Activated naive CD4-positive, alpha-beta T cell treated with anti-CD3 and anti-CD28 coated beads for 36 hours (primary cell): Measurements from ENCODE around the gene PARVB. TPM values are rescaled to one million over a fixed set of nuclear protein-coding genes. Genes with fewer than 3 reads are reported as not detected.

Experiments used
- CTCF ChIA-PET: fragments of 350-600 bp; sonication (Branson Sonifier 250); formaldehyde crosslinking; loops from one replicate; lab custom pipeline; 2021; ENCODE audit warnings: antibody characterized with exemption; lab: Charles Lee
- DNase-seq: peaks from one replicate; pipeline ENCODE4 v3.0.0-alpha.2; 2020
- H3K27ac Mint-ChIP-seq: one replicate; pipeline ENCODE4 v1.8.0; 2021; ENCODE audit warnings: mild to moderate bottlenecking, mixed read lengths
- H3K27me3 Mint-ChIP-seq: one replicate; pipeline ENCODE4 v1.8.0; 2021; ENCODE audit warnings: low read depth, mixed read lengths
- H3K36me3 Mint-ChIP-seq: one replicate; pipeline ENCODE4 v1.8.0; 2021; ENCODE audit warnings: low read depth, mixed read lengths
- H3K4me1 Mint-ChIP-seq: one replicate; pipeline ENCODE4 v1.8.0; 2021; ENCODE audit warnings: low read depth, mixed read lengths
- H3K4me3 Mint-ChIP-seq: one replicate; pipeline ENCODE4 v1.8.0; 2021; ENCODE audit warnings: mild to moderate bottlenecking, moderate library complexity, mixed read lengths
- H3K9me3 Mint-ChIP-seq: one replicate; pipeline ENCODE4 v1.8.0; 2021; ENCODE audit warnings: mixed read lengths
- intact Hi-C: fragments of 100-400 bp; cut with micrococcal nuclease; formaldehyde crosslinking; loops from one replicate; pipeline ENCODE4 v1.15.1; 2023
- total RNA-seq, 2 experiments: library from RNA; stranded (reverse); gene quantifications; one replicate each; pipeline ENCODE4 v1.2.3, GENCODE V29; 2021

Gene PARVB
- total RNA-seq = 10 to 100 TPM; 37.2 to 37.6 TPM

GRCh38 chr22:44024288-44024921 is at the start of gene PARVB:
PARVB (plus strand) TSS chr22:44024302; CDS start chr22:44024340, 38 bp downstream.
- Mint-ChIP-seq H3K4me1 (peaks cover 27% of the 10 kb centered on the region), H3K27ac (peak within 1 kb of the TSS; percentile 53), H3K4me3 (peak within 1 kb of the TSS; percentile 79), H3K36me3 (no peaks in the 10 kb centered on the region), H3K27me3 (peaks cover 20% of the 10 kb centered on the region), H3K9me3 (no peaks in the 10 kb centered on the region)
- DNase-seq = no peak
- CTCF ChIA-PET = no interaction called here
- intact Hi-C loops = no loop called here

DNA sequence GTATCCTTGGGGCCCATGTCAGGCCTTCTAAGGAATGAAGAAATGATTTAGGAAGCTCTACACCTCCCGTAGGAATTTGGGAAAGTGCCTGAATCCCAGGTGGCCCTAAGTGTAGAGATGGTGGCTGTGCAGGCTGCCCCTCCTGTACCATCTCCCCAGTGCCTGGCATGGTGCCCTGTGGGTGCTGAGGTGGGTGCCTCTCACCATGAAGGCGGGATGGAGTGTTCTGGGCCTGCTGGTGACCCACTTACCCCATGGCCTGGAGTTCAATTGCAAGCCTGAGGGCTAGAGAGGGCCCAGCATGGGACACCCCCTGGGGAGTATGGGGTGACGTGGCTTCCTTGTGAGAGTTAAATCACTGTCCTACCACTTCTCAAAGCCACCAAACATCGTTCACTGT is 49.1 kb upstream of the PARVB start:
- CTCF ChIA-PET = no interaction called here
- intact Hi-C loops = no loop called here
- peaks cover 36% of the 10 kb centered on the region for H3K36me3 Mint-ChIP-seq
- no peak overlapping the region for H3K27ac Mint-ChIP-seq
- H3K27me3 Mint-ChIP-seq = no peaks in the 10 kb centered on the region
- DNase-seq = no peak
- no peaks in the 10 kb centered on the region for H3K4me1 Mint-ChIP-seq
- H3K9me3 Mint-ChIP-seq = no peaks in the 10 kb centered on the region
- no peak overlapping the region for H3K4me3 Mint-ChIP-seq

DNA sequence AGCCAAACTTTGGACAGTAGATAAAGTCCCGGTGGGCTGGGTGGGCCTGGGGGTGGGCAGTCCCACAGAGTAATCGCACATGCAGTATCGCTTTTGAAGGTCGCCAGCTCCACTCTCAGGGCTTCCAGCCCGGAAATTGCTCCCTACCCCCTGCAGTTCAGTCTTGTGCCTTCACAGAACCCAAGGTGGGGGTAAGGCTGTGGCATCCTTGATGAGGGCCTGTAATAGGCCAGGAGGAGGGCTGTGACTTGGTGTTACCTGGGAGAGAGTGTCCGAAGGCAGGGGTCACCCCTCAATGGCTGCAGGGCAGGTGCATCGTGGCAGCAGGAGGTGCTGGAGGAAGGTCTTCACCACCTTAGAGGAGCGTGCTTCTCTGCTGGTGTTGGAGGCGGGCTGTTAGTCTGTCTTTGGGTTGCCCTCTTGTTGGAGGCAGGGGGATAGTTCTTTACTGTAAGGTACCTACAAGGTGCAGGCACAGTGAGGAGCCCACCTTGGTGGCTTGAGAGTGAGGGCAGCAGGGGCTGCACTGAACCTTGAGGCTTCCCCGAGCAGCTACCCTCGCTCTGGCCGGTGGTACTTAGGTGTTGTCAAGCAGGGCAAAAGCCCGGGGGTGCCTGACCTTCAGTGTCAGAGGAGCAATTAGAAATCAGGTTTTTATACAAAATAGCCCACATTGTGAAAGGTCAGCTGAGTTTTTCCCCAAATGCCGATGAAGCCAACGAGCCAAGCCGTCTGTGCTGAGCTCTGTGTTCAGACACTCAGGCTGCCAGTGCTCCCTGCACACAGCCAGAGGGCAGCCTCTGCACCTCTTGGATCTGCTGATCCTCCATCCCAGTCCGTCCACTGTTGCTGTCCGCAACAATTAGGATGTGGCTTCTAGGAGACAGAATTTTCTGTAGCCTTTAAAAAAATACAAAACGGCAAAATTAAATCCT is 47.0 kb upstream of the PARVB start:
- CTCF ChIA-PET = interaction anchor here (1.0 to 1.1 kb wide), 2 partner anchors 16 to 17 kb away, joined by 3 read pairs; no protein-coding TSS in a partner anchor

DNA sequence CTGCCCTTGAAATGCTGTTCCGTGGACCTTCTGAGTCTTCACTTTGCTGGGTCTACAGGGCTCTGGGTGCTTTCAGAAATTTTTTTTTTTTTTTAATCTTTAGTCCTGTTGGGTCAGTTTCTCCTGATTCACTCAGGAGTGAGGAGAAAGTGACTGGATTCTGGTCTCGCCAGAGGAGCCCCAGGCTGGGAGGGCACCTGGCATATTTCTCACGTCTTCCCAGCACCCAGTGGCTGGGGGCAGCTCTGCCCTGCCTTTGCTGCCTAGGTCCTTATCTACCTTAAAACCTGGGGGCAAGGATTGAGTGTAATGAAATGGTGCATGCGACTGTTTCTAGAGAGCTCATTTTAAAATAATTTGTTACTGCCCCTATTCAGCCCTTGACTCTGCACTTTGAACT is 45.5 kb upstream of the PARVB start:
- no peak for DNase-seq
- CTCF ChIA-PET = no interaction called here
- intact Hi-C loops = no loop called here
- H3K4me1 Mint-ChIP-seq = no peaks in the 10 kb centered on the region
- no peak overlapping the region for H3K4me3 Mint-ChIP-seq
- peaks cover 27% of the 10 kb centered on the region for H3K36me3 Mint-ChIP-seq
- H3K9me3 Mint-ChIP-seq = no peaks in the 10 kb centered on the region
- no peaks in the 10 kb centered on the region for H3K27me3 Mint-ChIP-seq
- H3K27ac Mint-ChIP-seq = no peak overlapping the region

More for the DNA sequence above, 47.0 kb upstream of the PARVB start:
- Mint-ChIP-seq H3K27ac (no peak overlapping the region), H3K4me3 (no peak overlapping the region), H3K9me3 (no peaks in the 10 kb centered on the region), H3K4me1 (no peaks in the 10 kb centered on the region), H3K36me3 (peaks cover 29% of the 10 kb centered on the region), H3K27me3 (no peaks in the 10 kb centered on the region)
- no peak for DNase-seq
- intact Hi-C loops = no loop called here

DNA sequence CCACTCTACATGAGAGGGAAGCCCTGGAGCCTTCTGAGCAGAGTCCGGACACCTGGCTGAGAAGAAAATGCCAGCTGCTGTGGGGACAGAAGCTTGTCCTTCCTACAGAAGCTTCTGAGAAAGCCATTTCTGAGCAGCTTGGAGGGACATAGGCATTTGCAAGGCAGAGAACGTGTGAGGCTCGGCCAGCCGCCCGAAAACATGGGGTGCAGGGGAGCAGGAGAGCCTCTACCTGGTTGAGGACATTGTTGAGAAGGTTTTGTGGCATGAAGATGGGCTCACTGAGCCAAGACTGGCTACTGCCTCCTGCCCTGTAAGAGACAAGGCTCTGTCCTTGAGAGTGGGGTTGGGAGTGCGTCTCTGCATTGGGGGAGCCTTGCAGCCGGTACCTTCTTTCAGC is 43.5 kb upstream of the PARVB start:
- no peaks in the 10 kb centered on the region for H3K27me3 Mint-ChIP-seq
- no peak overlapping the region for H3K4me3 Mint-ChIP-seq
- no peaks in the 10 kb centered on the region for H3K4me1 Mint-ChIP-seq
- peaks cover 27% of the 10 kb centered on the region for H3K36me3 Mint-ChIP-seq
- DNase-seq = no peak
- CTCF ChIA-PET = interaction anchor here (0.6 to 2.0 kb wide), 2 partner anchors 13 to 544 kb away, joined by 4 to 6 read pairs; no protein-coding TSS in a partner anchor
- intact Hi-C loops = no loop called here
- no peaks in the 10 kb centered on the region for H3K9me3 Mint-ChIP-seq
- H3K27ac Mint-ChIP-seq = no peak overlapping the region

- H3K36me3 Mint-ChIP-seq = peaks cover 26% of the 10 kb centered on the region
- intact Hi-C loops = no loop called here
- CTCF ChIA-PET = interaction anchor here (0.6 to 2.0 kb wide), 2 partner anchors 12 to 544 kb away, joined by 4 to 6 read pairs; no protein-coding TSS in a partner anchor
- H3K9me3 Mint-ChIP-seq = no peaks in the 10 kb centered on the region
- H3K27ac Mint-ChIP-seq = no peak overlapping the region
- DNase-seq = no peak
- H3K27me3 Mint-ChIP-seq = no peaks in the 10 kb centered on the region
- H3K4me1 Mint-ChIP-seq = no peaks in the 10 kb centered on the region
- no peak overlapping the region for H3K4me3 Mint-ChIP-seq
Measured at GRCh38 chr22:43980996-43981395, 43.1 kb upstream of the PARVB start.

GRCh38 chr22:43983808-43984207 is 40.3 kb upstream of the PARVB start:
- no peaks in the 10 kb centered on the region for H3K27me3 Mint-ChIP-seq
- intact Hi-C loops = no loop called here
- H3K4me1 Mint-ChIP-seq = no peaks in the 10 kb centered on the region
- no peak overlapping the region for H3K27ac Mint-ChIP-seq
- CTCF ChIA-PET = no interaction called here
- no peak for DNase-seq
- no peaks in the 10 kb centered on the region for H3K9me3 Mint-ChIP-seq
- peaks cover 26% of the 10 kb centered on the region for H3K36me3 Mint-ChIP-seq
- no peak overlapping the region for H3K4me3 Mint-ChIP-seq

DNA sequence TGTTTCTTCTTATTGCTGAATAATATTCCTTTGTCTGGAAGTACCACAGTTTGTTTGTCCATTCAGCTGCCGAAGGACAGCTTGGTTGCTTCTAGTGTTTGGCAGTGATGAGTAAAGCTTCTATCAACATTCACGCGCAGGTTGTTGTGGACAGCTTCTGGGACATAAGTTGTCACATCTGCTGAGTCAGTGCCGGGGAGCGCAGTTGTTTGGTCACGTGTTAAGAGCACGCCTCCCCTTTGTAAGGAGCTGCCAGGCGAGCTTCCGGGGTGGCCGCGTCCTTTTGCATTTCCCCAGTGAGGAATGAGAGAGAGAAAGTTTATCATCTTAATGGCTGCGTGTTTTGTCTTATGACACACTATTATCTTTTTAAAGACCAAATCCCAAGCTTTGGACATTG is 38.6 kb upstream of the PARVB start:
- Mint-ChIP-seq H3K27ac (no peak overlapping the region), H3K27me3 (no peaks in the 10 kb centered on the region), H3K9me3 (no peaks in the 10 kb centered on the region), H3K4me3 (no peak overlapping the region), H3K4me1 (no peaks in the 10 kb centered on the region), H3K36me3 (peaks cover 18% of the 10 kb centered on the region)
- CTCF ChIA-PET = interaction anchor here (1.1 kb wide), 1 partner anchor 9 kb away, joined by 3 read pairs; no protein-coding TSS in a partner anchor
- no peak for DNase-seq
- intact Hi-C loops = no loop called here

DNA sequence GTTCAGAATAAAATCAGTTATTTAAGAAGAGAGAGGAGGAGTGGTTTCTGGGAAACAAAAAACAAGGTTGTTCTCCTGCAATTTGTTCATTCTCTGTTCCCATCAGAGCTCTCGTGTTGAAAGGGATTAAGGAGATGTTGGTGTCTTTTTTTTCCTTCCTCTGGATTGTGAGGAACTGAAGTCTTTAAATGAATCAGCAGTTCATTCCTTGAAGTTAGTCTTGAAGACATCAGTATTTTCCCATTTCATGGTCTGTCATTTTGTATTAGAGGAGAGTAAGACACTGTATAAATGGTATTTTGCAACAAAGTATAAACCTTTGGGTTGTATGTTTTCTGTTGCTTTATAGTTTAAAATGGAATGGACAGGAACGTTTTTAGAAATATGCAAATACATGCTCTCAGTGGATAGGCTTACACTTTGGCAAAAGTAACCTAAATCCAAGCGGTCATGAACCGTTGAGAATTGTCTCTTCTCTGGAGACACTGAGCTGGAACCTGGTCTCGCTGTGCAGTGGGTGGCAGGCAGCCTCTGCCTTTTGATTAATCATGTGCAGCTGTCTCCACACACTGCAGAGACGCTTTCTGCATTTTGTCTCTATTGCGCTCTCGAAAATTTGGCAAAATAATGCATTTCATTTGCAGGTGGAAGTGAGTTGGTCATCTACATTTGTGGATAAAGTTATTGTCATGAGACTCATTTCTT is 35.8 kb upstream of the PARVB start:
- no peak overlapping the region for H3K4me3 Mint-ChIP-seq
- intact Hi-C loops = no loop called here
- H3K4me1 Mint-ChIP-seq = peaks cover under 1% of the 10 kb centered on the region
- CTCF ChIA-PET = interaction anchor here (0.6 to 1.0 kb wide), 2 partner anchors 42 to 123 kb away, joined by 3 to 4 read pairs; no protein-coding TSS in a partner anchor
- no peaks in the 10 kb centered on the region for H3K27me3 Mint-ChIP-seq
- DNase-seq = no peak
- no peak overlapping the region for H3K27ac Mint-ChIP-seq
- H3K36me3 Mint-ChIP-seq = peaks cover 27% of the 10 kb centered on the region
- no peaks in the 10 kb centered on the region for H3K9me3 Mint-ChIP-seq

- Mint-ChIP-seq H3K36me3 (peaks cover 24% of the 10 kb centered on the region), H3K4me3 (no peak overlapping the region), H3K9me3 (no peaks in the 10 kb centered on the region), H3K4me1 (peaks cover 3% of the 10 kb centered on the region), H3K27me3 (no peaks in the 10 kb centered on the region), H3K27ac (no peak overlapping the region)
- CTCF ChIA-PET = no interaction called here
- no peak for DNase-seq
- intact Hi-C loops = no loop called here
Measured at GRCh38 chr22:43988960-43989359, 35.1 kb upstream of the PARVB start.

DNA sequence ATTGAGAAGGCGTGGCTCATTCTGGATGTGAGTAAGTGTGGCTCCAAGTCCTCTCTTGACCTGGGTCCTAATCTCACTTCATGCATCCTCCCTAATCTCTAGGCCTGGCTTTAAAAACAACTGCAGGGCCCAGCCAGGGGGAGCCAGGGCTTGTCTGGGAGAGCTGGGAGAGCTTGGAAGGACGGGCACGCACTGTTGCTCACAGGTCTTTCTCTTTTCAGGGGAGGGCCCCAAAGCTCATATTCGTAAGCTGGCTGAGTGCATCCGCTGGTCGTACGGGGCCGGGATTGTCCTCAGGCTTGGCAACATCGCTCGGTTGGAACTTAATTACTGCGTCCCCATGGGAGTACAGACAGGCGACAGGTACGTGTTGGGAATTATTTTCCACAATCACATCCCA is 34.1 kb upstream of the PARVB start:
- CTCF ChIA-PET = no interaction called here
- peaks cover 31% of the 10 kb centered on the region for H3K36me3 Mint-ChIP-seq

More for the DNA sequence above, 34.1 kb upstream of the PARVB start:
- DNase-seq = no peak
- Mint-ChIP-seq H3K4me3 (no peak overlapping the region), H3K9me3 (no peaks in the 10 kb centered on the region), H3K4me1 (peaks cover 4% of the 10 kb centered on the region), H3K27me3 (no peaks in the 10 kb centered on the region), H3K27ac (no peak overlapping the region)
- intact Hi-C loops = loop anchor here (10.0 kb wide), 1 partner anchor 195 kb away; the partner anchor contains the start of gene PARVG
